Epidermal melanocyte (primary cell): ENCODE measurements around the gene PAX3.
A peak's percentile ranks its signal among the peaks of the same experiment; 100 is the strongest.

Source experiments
- DNase-seq: peaks from one replicate; pipeline ENCODE4 v3.0.0; 2011; ENCODE audit warnings: low spot score; ENCODE audit not compliant: insufficient read length

PAX3 gene

DNA sequence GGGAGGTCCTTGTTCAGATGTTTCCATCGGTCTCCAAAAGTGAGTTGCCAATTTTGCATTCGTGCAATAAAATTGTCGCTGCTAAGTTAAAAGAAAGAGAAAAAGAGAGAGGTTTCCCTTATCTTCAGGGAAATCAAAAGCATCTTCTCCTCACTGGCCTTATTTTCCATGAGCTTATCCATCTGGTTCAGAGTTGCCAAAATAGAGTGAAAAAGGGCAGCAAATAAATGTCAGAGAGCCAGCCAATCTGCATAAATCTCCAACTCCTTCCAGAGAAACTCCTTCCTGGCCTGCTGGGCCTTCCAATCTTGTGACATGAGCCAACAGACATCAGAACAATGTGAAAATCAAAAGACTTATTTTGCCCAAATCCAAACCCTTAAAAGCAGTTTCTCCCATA is 28.4 kb downstream of the PAX3 start:
- no peak for DNase-seq

- DNase-seq = no peak
Measured at GRCh38 chr2:222269132-222269531, 29.7 kb downstream of the PAX3 start.

DNA sequence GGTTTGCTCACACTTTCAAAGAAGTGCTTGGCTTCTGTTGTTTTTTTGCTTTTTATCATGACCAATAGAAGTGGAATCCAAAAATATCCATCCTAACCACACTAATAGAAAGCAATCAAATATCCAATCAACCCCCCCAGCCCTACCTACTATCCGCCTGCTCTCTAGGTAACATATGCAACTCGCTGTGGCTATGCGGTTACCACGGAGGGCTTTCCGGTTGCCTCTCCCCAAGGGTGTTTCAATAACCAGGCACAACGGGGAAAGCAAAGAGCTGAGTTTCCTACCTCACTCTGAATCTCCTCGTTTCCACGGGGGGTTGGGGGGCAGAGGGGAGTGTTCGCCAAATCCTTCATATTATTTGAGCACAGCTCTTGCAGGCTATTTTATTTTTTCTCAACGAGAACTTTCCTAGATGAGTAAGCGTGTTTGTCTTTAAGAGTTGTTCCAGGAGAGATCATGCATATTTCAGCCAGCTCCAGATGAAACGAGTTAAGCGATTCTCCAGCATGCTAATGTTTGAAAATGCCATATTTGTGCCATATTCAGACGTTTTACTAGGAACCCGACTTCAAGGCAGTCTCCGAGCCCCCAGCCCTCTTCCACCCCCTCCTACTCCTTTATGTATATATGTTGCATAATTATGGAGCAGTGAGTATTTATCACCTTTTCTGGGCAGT is 30.3 kb downstream of the PAX3 start:
- no peak for DNase-seq

DNA sequence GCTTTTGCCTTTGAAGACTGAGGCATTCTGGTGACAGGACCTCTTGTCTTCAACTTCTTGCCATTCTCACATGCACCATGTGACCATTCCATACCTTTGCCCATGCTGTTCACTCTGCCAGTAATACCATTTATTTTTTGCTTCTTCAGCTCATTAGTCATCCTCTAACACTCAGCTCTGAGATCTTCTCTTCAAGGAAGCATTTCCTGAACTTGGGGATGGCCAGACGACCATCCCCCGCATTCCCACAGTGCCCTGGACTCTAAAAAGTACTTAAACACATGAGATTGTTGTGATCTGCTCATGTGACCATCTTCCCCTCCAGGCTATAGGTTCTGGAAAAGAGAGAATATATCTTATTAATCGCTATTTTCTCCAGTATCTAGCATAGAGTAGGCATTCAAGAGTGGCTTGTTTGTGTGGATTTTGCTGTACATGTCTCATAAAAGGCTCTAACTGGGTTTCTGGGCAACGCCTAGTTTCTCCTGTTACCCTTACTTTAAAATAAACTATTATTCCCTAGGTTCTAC is 33.9 kb downstream of the PAX3 start:
- no peak for DNase-seq

GRCh38 chr2:222261504-222261903 is 37.3 kb downstream of the PAX3 start:
- DNase-seq = no peak

DNA sequence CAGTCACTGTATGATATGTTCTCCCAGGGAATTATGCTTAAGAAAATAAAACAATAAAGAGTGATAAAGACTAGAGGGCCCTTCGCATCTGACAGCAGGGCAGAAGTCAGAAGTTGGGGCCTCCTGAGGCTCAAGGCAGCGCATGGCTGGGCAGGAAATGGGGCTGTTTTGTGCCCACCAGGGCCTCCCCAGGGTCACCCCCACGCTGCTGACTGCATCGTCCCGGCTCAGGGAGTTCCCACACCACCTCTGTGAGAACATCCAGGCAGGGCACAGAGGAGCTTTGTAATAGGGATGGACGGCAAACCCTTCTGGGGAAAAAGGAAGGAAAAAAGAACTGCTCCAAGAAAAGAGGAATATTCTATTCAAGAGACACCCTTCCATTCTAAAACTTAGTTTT is 41.2 kb downstream of the PAX3 start:
- DNase-seq = no peak

- DNase-seq = no peak
Measured at GRCh38 chr2:222256250-222256649, 42.5 kb downstream of the PAX3 start.

- DNase-seq = no peak
Measured at GRCh38 chr2:222255090-222255489, 43.7 kb downstream of the PAX3 start.

GRCh38 chr2:222250313-222250712 is 48.5 kb downstream of the PAX3 start:
- no peak for DNase-seq

- DNase-seq = no peak
Measured at GRCh38 chr2:222249444-222249843, 49.4 kb downstream of the PAX3 start.

GRCh38 chr2:222248818-222249217 is 50.0 kb downstream of the PAX3 start:
- DNase-seq = no peak

DNA sequence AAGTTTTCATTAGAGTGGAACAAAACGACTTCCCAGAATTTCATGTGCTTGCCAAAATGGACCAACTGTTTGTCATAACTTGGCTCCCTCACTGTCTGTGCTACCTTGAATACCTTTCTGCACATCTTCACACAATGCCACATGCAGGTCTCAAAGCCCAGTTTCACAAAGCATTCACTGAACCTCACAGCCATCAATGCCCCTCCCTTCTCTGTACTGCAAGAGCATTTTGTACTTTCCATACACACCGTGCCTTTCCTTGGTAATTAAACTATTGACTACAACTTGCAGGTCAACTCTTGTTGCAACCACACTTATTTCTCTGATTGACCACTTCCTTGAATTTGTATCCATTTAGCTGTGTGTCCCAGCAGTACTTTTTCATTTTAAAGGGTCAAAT is 50.5 kb downstream of the PAX3 start:
- DNase-seq = no peak

GRCh38 chr2:222242532-222242931 is 56.3 kb downstream of the PAX3 start:
- DNase-seq = no peak

- DNase-seq = no peak
Measured at GRCh38 chr2:222241128-222241870, 57.5 kb downstream of the PAX3 start.

GRCh38 chr2:222240676-222241049 is 58.1 kb downstream of the PAX3 start:
- DNase-seq = no peak

DNA sequence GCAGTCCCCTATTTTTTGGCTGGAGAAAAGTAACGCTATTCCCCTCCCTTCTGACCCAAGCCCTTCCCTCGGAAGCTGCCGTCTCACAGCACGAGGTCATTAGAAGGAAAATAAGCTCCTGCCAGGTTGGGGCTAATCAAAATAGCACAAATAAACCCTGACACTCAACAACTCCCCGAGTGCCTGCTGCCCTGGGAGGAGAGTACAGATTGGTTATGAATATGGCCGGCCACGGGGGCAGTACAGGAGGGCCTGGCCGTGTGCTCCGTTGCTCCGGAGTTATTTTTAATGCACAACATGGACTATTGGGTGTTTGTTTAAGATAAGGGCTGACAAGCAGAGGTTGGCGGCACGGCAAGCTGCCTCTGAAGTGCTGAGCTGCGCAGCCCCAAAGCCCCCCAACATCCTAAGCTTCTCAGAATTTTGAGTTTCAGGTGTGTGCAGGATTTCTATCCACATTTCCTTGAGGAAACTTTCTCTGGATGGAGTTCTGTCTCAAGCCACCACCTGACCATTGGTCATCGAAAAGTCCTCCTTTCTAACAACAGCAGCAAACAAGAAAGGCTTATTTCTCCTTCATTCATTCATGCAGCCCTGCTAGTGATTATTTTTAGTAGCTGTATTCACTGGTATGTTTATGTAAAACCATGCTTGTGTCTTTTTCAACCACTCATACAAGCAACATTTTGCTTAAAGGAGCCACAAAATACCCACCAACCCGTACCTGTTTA is 58.7 kb downstream of the PAX3 start:
- DNase-seq = no peak

DNA sequence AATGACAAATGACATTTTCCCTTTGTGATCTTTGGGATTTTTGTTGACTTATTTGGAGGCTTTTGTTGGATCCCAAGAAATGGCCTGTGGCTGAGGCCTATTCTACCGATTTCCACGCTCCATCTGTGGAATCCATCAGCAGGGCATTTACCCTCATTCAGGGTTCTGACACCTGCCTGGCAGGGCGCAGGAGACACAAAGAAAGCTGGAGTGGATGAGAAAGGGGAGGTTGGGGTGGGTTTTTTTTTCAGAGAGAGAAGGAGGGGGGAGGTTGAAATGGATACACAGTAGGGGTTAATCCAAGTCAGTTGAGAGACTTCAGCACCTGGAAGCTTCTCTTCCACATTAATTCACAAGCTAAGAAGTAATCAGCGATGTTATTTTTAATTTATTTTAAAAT is 59.7 kb downstream of the PAX3 start:
- no peak for DNase-seq

DNA sequence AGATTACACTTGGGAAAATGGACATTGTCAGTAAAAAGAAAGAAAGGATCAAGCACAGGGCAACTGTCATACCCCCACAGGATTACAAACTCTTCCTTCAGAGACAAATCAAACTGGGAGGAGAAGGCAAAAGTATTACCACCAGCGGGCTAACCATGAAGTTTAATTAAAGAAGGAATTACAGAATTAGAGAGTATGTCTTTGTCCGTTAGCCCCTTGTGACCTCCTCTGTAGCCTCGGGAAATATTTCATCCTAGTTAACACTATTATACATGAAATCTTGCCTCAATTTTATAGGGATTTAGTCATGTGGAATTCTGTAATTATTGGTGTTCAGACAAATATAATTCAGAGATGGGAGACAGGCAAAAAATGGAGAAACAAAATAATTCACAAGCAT is 60.7 kb downstream of the PAX3 start:
- peak; percentile 41 for DNase-seq

DNA sequence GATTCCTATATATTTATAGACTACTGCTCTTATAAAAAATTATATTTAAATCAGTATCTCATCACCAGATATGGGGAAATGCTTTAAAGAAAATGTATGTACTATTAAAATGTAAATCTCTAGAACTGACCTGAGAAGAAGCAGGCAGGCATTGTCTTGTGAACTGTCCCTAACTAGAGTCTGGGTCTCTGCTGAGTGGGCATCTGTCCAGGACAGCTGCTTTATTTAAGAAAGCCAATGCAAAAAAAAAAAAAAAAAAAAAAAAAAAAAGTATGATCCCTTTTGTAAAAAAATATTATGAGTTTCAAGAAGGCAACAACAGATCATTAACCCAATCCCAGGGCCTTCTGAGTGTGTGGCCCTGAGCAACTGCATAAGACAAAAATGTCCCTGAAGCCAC is 66.0 kb downstream of the PAX3 start:
- no peak for DNase-seq

- no peak for DNase-seq
Measured at GRCh38 chr2:222232372-222232771, 66.4 kb downstream of the PAX3 start.

DNA sequence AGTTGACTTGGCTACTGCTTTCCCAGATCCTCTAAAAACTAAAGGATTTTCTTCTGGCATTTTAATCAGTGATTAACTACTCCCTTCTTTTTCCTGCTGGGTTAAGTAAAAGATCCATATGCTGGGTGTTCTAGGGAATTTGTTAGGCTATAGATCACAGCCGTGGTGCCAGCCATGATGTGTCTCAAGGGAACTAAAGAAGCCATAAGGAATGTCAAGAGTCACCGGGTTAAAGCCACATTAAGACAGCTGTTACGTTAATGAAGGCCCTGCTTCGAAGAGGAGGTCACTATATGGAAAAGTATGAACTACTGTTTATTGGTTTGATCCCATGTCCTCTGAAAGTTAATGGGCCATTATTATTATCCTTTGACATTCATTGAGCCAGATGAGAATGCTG is 70.7 kb downstream of the PAX3 start:
- no peak for DNase-seq

DNA sequence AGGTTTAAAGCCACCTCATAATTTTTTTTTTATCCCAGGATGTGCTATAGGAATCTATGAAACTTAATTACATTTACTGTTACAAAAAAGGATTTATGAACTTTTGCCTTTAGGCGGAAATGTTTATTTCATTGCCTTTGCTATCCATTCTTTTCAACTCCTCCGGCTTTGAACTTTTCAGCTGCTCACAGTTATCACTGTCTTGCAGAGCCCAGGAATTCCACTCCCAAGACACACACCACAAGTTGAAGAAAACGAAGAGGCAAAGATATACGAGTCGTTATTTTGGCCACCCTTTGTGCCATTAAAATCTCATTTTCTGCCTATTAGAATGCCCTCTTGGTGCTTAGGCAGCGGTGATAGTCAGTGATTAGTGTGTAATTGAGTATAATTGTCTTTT is 80.0 kb downstream of the PAX3 start:
- no peak for DNase-seq
